Measurements from ENCODE around the gene LRIG1. TPM values are rescaled to one million over a fixed set of nuclear protein-coding genes. Genes with fewer than 3 reads are reported as not detected.

LRIG1 gene
- total and polyA plus RNA-seq, 7 experiments from 2014 or later = 14.5 to 46.3 (median 34.4) TPM

DNA sequence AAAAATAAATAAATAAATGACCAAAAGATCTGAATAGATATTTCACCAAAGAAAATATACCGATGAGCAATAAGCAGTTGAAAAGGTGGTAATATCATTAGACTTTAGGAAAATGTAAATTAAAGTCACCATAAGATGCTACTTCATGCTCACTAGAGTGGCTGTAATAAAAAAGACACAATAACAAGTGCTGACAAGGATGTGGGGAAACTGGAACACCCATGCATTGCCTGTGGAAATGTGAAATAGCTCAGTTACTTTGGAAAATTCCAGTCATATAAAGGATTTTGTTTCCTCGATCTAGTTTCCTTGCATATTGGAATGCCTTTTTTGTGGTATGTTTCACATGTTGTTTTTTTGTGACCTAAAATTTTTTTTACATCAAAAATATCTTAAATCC is 36.0 kb upstream of the LRIG1 start:
- H3K27me3 Mint-ChIP-seq = peaks cover 0 to 11% (median 0%) of the 10 kb centered on the region in 5 donors
- ChIA-PET CTCF (no interaction called here), POLR2A (no interaction called here)
- no peaks in the 10 kb centered on the region for H3K9me3 Mint-ChIP-seq
- H3K36me3 ChIP-seq (ENCODE audit: control insufficient read depth in 2 of 3, insufficient read depth in 3 of 3, low read length in 3 of 3) = no peaks in the 10 kb centered on the region
- intact Hi-C loops (cut with micrococcal nuclease) = no loop called here
- no peaks in the 10 kb centered on the region for H3K4me1 Mint-ChIP-seq
- no peaks in the 10 kb centered on the region for H3K4me1 ChIP-seq (ENCODE audit: control insufficient read depth in 2 of 2, insufficient read depth in 2 of 2, low read length in 2 of 2)
- no peak for ATAC-seq
- H3K4me3 ChIP-seq (ENCODE audit: low read length) = no peak overlapping the region
- no peak for DNase-seq
- no peak overlapping the region for H3K27ac Mint-ChIP-seq
- no peaks in the 10 kb centered on the region for H3K9me3 ChIP-seq (ENCODE audit: control insufficient read depth in 2 of 3, low read length in 3 of 3)
- H3K4me3 Mint-ChIP-seq = no peak overlapping the region
- H3K36me3 Mint-ChIP-seq = no peaks in the 10 kb centered on the region
- no peak overlapping the region for H3K27ac ChIP-seq (ENCODE audit: low read depth, low read length)
- H3K27me3 ChIP-seq (ENCODE audit: control insufficient read depth in 2 of 2, insufficient read depth in 2 of 2, low read length in 2 of 2) = no peaks in the 10 kb centered on the region

DNA sequence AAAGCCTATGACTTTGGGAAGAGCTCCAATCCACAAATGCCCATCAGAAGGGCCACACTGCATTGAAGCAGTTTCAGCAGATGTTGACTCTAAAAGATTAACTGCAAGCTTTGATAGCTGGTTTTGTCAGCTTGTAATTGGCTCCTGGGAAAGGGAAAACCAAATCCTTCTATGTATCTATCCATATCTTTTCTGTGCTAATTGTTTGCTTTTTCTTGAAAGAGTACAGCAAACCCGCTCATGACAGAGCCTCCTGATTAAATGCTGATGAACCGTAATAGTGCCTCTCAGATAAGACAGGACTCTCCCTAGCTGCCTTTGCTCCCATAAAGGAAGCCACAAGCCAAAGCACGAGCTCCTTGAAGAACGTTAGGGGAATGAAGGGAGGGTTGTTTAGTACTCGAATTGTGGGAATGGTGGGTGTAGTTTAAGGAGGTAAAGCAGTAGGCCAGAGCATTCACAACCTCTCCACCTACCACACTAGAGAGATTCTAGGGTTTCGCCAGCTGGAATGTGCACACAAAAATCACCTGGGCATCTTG is 33.6 kb upstream of the LRIG1 start:
- Mint-ChIP-seq H3K4me3 (no peak overlapping the region), H3K27me3 (peaks cover 0 to 6% (median 0%) of the 10 kb centered on the region in 5 donors), H3K36me3 (no peaks in the 10 kb centered on the region), H3K27ac (no peak overlapping the region), H3K9me3 (no peaks in the 10 kb centered on the region), H3K4me1 (no peaks in the 10 kb centered on the region)
- POLR2A ChIA-PET = no interaction called here
- intact Hi-C loops (cut with micrococcal nuclease) = no loop called here
- no peak overlapping the region for H3K4me3 ChIP-seq (ENCODE audit: low read length)
- ATAC-seq = no peak
- CTCF ChIA-PET = no interaction called here
- no peaks in the 10 kb centered on the region for H3K36me3 ChIP-seq (ENCODE audit: control insufficient read depth in 2 of 3, insufficient read depth in 3 of 3, low read length in 3 of 3)
- H3K4me1 ChIP-seq (ENCODE audit: control insufficient read depth in 2 of 2, insufficient read depth in 2 of 2, low read length in 2 of 2) = no peaks in the 10 kb centered on the region
- DNase-seq = no peak
- no peaks in the 10 kb centered on the region for H3K27me3 ChIP-seq (ENCODE audit: control insufficient read depth in 2 of 2, insufficient read depth in 2 of 2, low read length in 2 of 2)
- H3K9me3 ChIP-seq (ENCODE audit: control insufficient read depth in 2 of 3, low read length in 3 of 3) = no peaks in the 10 kb centered on the region
- H3K27ac ChIP-seq (ENCODE audit: low read depth, low read length) = no peak overlapping the region

DNA sequence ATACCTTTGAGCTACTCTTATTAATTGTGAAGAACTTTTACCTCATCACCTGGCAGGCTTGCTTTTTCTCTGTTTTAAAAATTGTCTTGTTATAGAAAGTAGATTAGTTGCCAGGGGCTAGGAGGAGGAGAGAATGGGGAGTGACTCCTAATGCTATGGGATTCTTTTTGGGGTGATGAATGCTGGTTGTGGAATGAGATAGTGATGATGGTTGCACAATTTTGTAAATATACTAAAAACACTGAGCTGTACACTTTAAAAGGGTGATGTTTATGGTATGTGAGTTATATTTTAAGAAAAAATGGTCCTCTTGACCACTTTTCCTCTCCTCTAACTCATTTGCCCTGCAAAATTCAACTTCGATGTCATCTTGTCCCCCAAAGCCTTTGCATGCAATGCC is 31.8 kb upstream of the LRIG1 start:
- Mint-ChIP-seq H3K36me3 (no peaks in the 10 kb centered on the region), H3K27me3 (peaks cover 0 to 2% (median 0%) of the 10 kb centered on the region in 5 donors), H3K4me3 (no peak overlapping the region), H3K9me3 (no peaks in the 10 kb centered on the region), H3K4me1 (peaks cover 0 to 2% (median 0%) of the 10 kb centered on the region in 7 donors), H3K27ac (no peak overlapping the region)
- no peaks in the 10 kb centered on the region for H3K4me1 ChIP-seq (ENCODE audit: control insufficient read depth in 2 of 2, insufficient read depth in 2 of 2, low read length in 2 of 2)
- H3K4me3 ChIP-seq (ENCODE audit: low read length) = no peak overlapping the region
- no peaks in the 10 kb centered on the region for H3K27me3 ChIP-seq (ENCODE audit: control insufficient read depth in 2 of 2, insufficient read depth in 2 of 2, low read length in 2 of 2)
- CTCF ChIA-PET = no interaction called here
- POLR2A ChIA-PET = no interaction called here
- no peak overlapping the region for H3K27ac ChIP-seq (ENCODE audit: low read depth, low read length)
- intact Hi-C loops (cut with micrococcal nuclease) = no loop called here
- H3K9me3 ChIP-seq (ENCODE audit: control insufficient read depth in 2 of 3, low read length in 3 of 3) = no peaks in the 10 kb centered on the region
- DNase-seq = no peak
- no peak for ATAC-seq
- H3K36me3 ChIP-seq (ENCODE audit: control insufficient read depth in 2 of 3, insufficient read depth in 3 of 3, low read length in 3 of 3) = no peaks in the 10 kb centered on the region

DNA sequence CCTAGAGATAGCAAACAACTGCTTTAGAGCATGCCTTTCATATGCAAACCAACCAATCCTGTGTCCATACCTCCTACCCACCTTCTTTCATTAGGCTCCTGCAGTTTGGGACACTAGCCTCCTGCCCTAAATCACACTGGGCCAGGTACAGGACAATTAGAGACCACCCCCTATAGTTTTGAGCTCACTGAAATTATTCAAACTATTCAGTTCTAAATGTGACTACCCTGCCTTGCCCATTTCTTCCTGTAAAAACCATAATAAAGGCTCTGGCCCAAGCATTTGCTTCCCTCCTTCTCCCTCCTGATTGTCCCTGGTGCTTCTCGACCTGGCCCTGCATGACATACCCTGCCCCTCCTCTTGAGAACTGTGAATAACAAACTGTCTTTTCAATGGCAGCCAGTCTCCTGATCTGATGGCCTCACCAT is 31.4 kb upstream of the LRIG1 start:
- no peaks in the 10 kb centered on the region for H3K9me3 ChIP-seq (ENCODE audit: control insufficient read depth in 2 of 3, low read length in 3 of 3)
- no peaks in the 10 kb centered on the region for H3K4me1 ChIP-seq (ENCODE audit: control insufficient read depth in 2 of 2, insufficient read depth in 2 of 2, low read length in 2 of 2)
- H3K36me3 Mint-ChIP-seq = no peaks in the 10 kb centered on the region
- POLR2A ChIA-PET = no interaction called here
- H3K4me3 ChIP-seq (ENCODE audit: low read length) = no peak overlapping the region
- DNase-seq (no peak), ATAC-seq (no peak)
- H3K27ac ChIP-seq (ENCODE audit: low read depth, low read length) = no peak overlapping the region
- H3K27me3 Mint-ChIP-seq = no peaks in the 10 kb centered on the region
- no peaks in the 10 kb centered on the region for H3K9me3 Mint-ChIP-seq
- no peaks in the 10 kb centered on the region for H3K27me3 ChIP-seq (ENCODE audit: control insufficient read depth in 2 of 2, insufficient read depth in 2 of 2, low read length in 2 of 2)
- CTCF ChIA-PET = no interaction called here
- no peak overlapping the region for H3K4me3 Mint-ChIP-seq
- peaks cover 0 to 2% (median 0%) of the 10 kb centered on the region in 7 donors for H3K4me1 Mint-ChIP-seq
- intact Hi-C loops (cut with micrococcal nuclease) = no loop called here
- no peaks in the 10 kb centered on the region for H3K36me3 ChIP-seq (ENCODE audit: control insufficient read depth in 2 of 3, insufficient read depth in 3 of 3, low read length in 3 of 3)
- no peak overlapping the region for H3K27ac Mint-ChIP-seq

DNA sequence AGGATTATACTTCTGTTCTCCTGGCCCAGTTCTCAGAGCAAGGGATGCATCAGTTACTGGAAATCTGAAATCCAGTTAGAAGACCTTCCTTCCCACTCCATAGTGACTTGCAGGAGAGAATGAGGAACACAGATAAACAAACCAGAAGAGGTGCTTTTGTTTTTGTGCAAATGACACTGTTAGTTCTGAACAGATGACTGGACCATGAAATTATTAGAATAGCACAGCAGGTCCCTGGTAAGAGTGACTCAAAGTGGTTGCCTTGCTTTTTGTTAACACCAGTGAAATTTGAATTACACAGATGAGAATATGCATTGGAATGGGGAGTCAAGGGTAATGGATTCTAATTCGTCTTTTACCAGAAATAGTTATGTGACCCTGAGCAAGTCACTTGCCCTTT is 30.4 kb upstream of the LRIG1 start:
- H3K9me3 Mint-ChIP-seq = no peaks in the 10 kb centered on the region
- intact Hi-C loops (cut with micrococcal nuclease) = no loop called here
- Histone ChIP-seq H3K4me3 (ENCODE audit: low read length) (no peak overlapping the region), H3K27ac (ENCODE audit: low read depth, low read length) (no peak overlapping the region), H3K36me3 (ENCODE audit: control insufficient read depth in 2 of 3, insufficient read depth in 3 of 3, low read length in 3 of 3) (no peaks in the 10 kb centered on the region), H3K27me3 (ENCODE audit: control insufficient read depth in 2 of 2, insufficient read depth in 2 of 2, low read length in 2 of 2) (no peaks in the 10 kb centered on the region), H3K9me3 (ENCODE audit: control insufficient read depth in 2 of 3, low read length in 3 of 3) (no peaks in the 10 kb centered on the region), H3K4me1 (ENCODE audit: control insufficient read depth in 2 of 2, insufficient read depth in 2 of 2, low read length in 2 of 2) (no peaks in the 10 kb centered on the region)
- DNase-seq (no peak), ATAC-seq (no peak)
- POLR2A ChIA-PET = no interaction called here
- no peak overlapping the region for H3K4me3 Mint-ChIP-seq
- no peak overlapping the region for H3K27ac Mint-ChIP-seq
- peaks cover 0 to 4% (median under 1%) of the 10 kb centered on the region in 5 donors for H3K27me3 Mint-ChIP-seq
- H3K36me3 Mint-ChIP-seq = no peaks in the 10 kb centered on the region
- CTCF ChIA-PET = no interaction called here
- peaks cover 0 to 2% (median 0%) of the 10 kb centered on the region in 7 donors for H3K4me1 Mint-ChIP-seq

DNA sequence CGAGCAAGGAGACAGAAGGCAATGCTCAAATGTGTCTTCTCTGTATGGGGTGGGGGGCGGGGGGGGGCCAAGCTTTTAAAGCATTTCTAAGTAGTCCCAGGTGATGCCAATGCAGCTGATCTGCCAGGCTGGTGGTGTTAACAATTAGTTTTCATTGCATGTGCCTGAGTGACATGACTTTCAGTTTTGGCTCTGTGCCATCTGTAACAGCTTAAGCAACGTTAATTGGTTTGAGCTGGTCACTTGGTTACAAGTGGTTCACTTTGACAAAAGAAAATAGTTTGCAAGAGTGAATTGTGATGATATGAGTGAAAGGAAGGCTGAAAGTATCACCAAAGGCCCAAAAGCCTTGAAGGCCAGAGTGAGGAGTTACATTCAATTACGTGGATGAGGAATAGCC is 26.4 kb upstream of the LRIG1 start:
- no peaks in the 10 kb centered on the region for H3K4me1 ChIP-seq (ENCODE audit: control insufficient read depth in 2 of 2, insufficient read depth in 2 of 2, low read length in 2 of 2)
- DNase-seq (no peak), ATAC-seq (no peak)
- Mint-ChIP-seq H3K4me3 (no peak overlapping the region), H3K36me3 (no peaks in the 10 kb centered on the region), H3K27me3 (peaks cover 5 to 23% (median 15%) of the 10 kb centered on the region in 5 donors), H3K27ac (no peak overlapping the region), H3K4me1 (peaks cover 0 to 9% (median 6%) of the 10 kb centered on the region in 7 donors), H3K9me3 (no peaks in the 10 kb centered on the region)
- intact Hi-C loops (cut with micrococcal nuclease) = no loop called here
- no peak overlapping the region for H3K27ac ChIP-seq (ENCODE audit: low read depth, low read length)
- H3K9me3 ChIP-seq (ENCODE audit: control insufficient read depth in 2 of 3, low read length in 3 of 3) = no peaks in the 10 kb centered on the region
- ChIA-PET POLR2A (interaction anchor here (0.6 kb wide), 1 partner anchor 133 kb away, joined by 3 read pairs; no protein-coding TSS in a partner anchor), CTCF (no interaction called here)
- no peaks in the 10 kb centered on the region for H3K36me3 ChIP-seq (ENCODE audit: control insufficient read depth in 2 of 3, insufficient read depth in 3 of 3, low read length in 3 of 3)
- H3K27me3 ChIP-seq (ENCODE audit: control insufficient read depth in 2 of 2, insufficient read depth in 2 of 2, low read length in 2 of 2) = no peaks in the 10 kb centered on the region
- H3K4me3 ChIP-seq (ENCODE audit: low read length) = no peak overlapping the region

DNA sequence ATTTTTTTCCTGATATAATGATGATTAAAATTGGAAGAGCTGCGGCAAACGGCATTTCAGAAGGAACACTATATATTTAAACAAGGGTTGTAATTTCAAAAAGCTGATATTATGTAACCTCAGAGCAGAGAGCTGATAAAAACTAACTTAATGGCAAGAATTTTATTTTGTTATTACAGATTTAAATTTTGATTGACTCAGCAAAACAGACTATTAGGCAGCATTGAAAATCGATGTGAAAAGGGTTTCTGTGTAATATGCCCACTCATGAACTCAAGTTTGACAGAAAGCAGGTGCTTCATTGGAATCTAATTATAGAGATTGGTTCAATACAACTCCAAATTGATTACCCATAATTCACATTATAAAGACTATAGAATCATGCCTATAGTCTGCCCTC is 24.9 kb upstream of the LRIG1 start:
- no peaks in the 10 kb centered on the region for H3K36me3 ChIP-seq (ENCODE audit: control insufficient read depth in 2 of 3, insufficient read depth in 3 of 3, low read length in 3 of 3)
- H3K27ac Mint-ChIP-seq = no peak overlapping the region
- no peaks in the 10 kb centered on the region for H3K4me1 ChIP-seq (ENCODE audit: control insufficient read depth in 2 of 2, insufficient read depth in 2 of 2, low read length in 2 of 2)
- H3K9me3 Mint-ChIP-seq = no peaks in the 10 kb centered on the region
- ATAC-seq (no peak), DNase-seq (no peak)
- no peak overlapping the region for H3K4me3 ChIP-seq (ENCODE audit: low read length)
- no peaks in the 10 kb centered on the region for H3K27me3 ChIP-seq (ENCODE audit: control insufficient read depth in 2 of 2, insufficient read depth in 2 of 2, low read length in 2 of 2)
- peaks cover 0 to 9% (median 6%) of the 10 kb centered on the region in 7 donors for H3K4me1 Mint-ChIP-seq
- no peaks in the 10 kb centered on the region for H3K9me3 ChIP-seq (ENCODE audit: control insufficient read depth in 2 of 3, low read length in 3 of 3)
- no peak overlapping the region for H3K4me3 Mint-ChIP-seq
- H3K36me3 Mint-ChIP-seq = no peaks in the 10 kb centered on the region
- CTCF ChIA-PET = interaction anchor here (0.8 kb wide), 1 partner anchor 117 kb away, joined by 3 read pairs; no protein-coding TSS in a partner anchor
- H3K27ac ChIP-seq (ENCODE audit: low read depth, low read length) = no peak overlapping the region
- H3K27me3 Mint-ChIP-seq = peaks cover 5 to 23% (median 15%) of the 10 kb centered on the region in 5 donors
- intact Hi-C loops (cut with micrococcal nuclease) = no loop called here
- POLR2A ChIA-PET = no interaction called here
